ENCODE results near the gene ADNP.
A peak's percentile ranks its signal among the peaks of the same experiment; 100 is the strongest.

DNA sequence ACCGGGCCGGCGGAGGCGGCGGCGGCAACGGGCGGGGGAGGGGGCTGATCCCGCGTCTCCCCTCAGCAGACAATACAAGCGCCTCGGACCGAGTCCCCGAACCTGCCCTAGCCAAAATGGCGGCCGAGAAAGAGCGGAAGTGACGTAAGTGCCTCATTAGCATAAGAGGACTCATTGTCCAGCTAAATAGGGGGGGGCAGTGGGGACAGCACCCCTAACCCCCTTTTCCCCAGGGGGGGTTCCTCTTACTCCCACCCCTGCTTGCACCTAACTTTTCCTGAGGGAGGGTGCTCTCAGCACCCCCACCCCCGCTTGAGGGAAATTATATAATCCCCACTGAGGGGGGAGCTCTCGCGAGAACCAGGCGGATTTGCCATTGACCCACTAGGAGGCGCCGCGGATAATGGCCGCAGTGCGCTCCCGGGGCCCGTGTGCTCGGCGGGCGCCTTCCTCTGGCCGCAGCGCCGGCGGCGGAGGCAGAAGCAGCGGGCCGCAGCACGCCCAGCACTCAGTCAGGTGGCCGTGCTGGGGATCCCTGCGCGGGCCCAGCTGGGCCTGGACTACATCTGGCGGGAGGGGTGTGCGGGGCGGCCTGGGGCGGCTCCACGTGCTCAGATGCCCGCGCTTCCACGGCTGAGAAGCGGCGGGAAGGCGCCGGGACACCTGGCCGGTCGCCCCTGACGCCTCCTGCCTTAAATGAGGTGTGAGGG lies at the start of gene ADNP:
- TF ChIP-seq, protein P1, sequence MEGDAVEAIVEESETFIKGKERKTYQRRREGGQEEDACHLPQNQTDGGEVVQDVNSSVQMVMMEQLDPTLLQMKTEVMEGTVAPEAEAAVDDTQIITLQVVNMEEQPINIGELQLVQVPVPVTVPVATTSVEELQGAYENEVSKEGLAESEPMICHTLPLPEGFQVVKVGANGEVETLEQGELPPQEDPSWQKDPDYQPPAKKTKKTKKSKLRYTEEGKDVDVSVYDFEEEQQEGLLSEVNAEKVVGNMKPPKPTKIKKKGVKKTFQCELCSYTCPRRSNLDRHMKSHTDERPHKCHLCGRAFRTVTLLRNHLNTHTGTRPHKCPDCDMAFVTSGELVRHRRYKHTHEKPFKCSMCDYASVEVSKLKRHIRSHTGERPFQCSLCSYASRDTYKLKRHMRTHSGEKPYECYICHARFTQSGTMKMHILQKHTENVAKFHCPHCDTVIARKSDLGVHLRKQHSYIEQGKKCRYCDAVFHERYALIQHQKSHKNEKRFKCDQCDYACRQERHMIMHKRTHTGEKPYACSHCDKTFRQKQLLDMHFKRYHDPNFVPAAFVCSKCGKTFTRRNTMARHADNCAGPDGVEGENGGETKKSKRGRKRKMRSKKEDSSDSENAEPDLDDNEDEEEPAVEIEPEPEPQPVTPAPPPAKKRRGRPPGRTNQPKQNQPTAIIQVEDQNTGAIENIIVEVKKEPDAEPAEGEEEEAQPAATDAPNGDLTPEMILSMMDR (conservative IDR thresholded peaks at IDR 0.05; ENCODE audit: low read depth in 2 of 2) = peak; percentile 50 to 57
- TF ChIP-seq EZH2 (IDR thresholded peaks at IDR 0.05; ENCODE audit: low read depth, unreplicated experiment) (no peak), CREB1 (CRISPR knock-in tag; IDR thresholded peaks at IDR 0.05; ENCODE audit: low read depth) (peak; percentile 88), POLR2AphosphoS5 (IDR thresholded peaks at IDR 0.05; ENCODE audit: low read depth) (peak; percentile 67), JUNB (IDR thresholded peaks at IDR 0.05; ENCODE audit: unreplicated experiment) (no peak)
- TF ChIP-seq, protein P2, sequence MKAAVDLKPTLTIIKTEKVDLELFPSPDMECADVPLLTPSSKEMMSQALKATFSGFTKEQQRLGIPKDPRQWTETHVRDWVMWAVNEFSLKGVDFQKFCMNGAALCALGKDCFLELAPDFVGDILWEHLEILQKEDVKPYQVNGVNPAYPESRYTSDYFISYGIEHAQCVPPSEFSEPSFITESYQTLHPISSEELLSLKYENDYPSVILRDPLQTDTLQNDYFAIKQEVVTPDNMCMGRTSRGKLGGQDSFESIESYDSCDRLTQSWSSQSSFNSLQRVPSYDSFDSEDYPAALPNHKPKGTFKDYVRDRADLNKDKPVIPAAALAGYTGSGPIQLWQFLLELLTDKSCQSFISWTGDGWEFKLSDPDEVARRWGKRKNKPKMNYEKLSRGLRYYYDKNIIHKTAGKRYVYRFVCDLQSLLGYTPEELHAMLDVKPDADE (IDR thresholded peaks at IDR 0.05) = no peak
